Stimulated activated naive B cell treated with anti-CD40 and anti-IgM and Interleukin-4, amounts not matched to agents 10 μg/mL and 1 μg/mL and 100 μg/mL, for 72 hours (primary cell): ENCODE measurements around the gene THRA.

ENCODE experiments used
- ATAC-seq, 2 donors: fragments of 150-1000 bp; cut with Tn5 transposase; replicated peaks; 2 replicates each; pipeline ENCODE4 v1.10.0; 2021; ENCODE audit warnings: moderate library complexity in 1 of 2
- DNase-seq: peaks from one replicate; pipeline ENCODE4 v3.0.0; 2021
- H3K27ac Mint-ChIP-seq: one replicate; pipeline ENCODE4 v1.8.0; 2022; ENCODE audit warnings: mild to moderate bottlenecking, mixed read lengths
- H3K27me3 Mint-ChIP-seq, 2 donors: one replicate each; pipeline ENCODE4 v1.8.0; 2022; ENCODE audit warnings: mixed read lengths in 2 of 2
- H3K36me3 Mint-ChIP-seq, 2 donors: one replicate each; pipeline ENCODE4 v1.8.0; 2022; ENCODE audit warnings: mixed read lengths in 2 of 2, mild to moderate bottlenecking in 1 of 2
- H3K4me1 Mint-ChIP-seq, 2 donors: one replicate each; pipeline ENCODE4 v1.8.0; 2022; ENCODE audit warnings: mixed read lengths in 2 of 2, mild to moderate bottlenecking in 1 of 2
- H3K4me3 Mint-ChIP-seq, 2 donors: one replicate each; pipeline ENCODE4 v1.8.0; 2022; ENCODE audit warnings: mild to moderate bottlenecking in 2 of 2, mixed read lengths in 2 of 2, moderate library complexity in 1 of 2
- H3K9me3 Mint-ChIP-seq, 2 donors: one replicate each; pipeline ENCODE4 v1.8.0; 2022; ENCODE audit warnings: mixed read lengths in 2 of 2, mild to moderate bottlenecking in 1 of 2

The THRA gene

GRCh38 chr17:40062329-40063186 lies at the start of gene THRA:
TSS of gene THRA (plus strand) at chr17:40062965. CDS start at chr17:40074489, 11,524 bp downstream.
- Mint-ChIP-seq H3K4me3 (peak within 1 kb of the TSS; percentile 81 to 86), H3K27ac (peak within 1 kb of the TSS; percentile 59), H3K27me3 (peaks cover 1 to 14% of the 10 kb centered on the region in 2 donors), H3K36me3 (no peaks in the 10 kb centered on the region), H3K9me3 (no peaks in the 10 kb centered on the region), H3K4me1 (peaks cover 27 to 40% of the 10 kb centered on the region in 2 donors)
- ATAC-seq (peak; percentile 87 to 89), DNase-seq (no peak)

GRCh38 chr17:40014375-40014980 lies 48.3 kb upstream of the THRA start:
- ATAC-seq (no peak), DNase-seq (no peak)
- H3K27me3 Mint-ChIP-seq, result peaks cover 6 to 7% of the 10 kb centered on the region in 2 donors
- H3K27ac Mint-ChIP-seq, result no peak overlapping the region
- peaks cover 2 to 18% of the 10 kb centered on the region in 2 donors for H3K36me3 Mint-ChIP-seq
- H3K9me3 Mint-ChIP-seq, result no peaks in the 10 kb centered on the region
- H3K4me1 Mint-ChIP-seq, result peaks cover 5 to 7% of the 10 kb centered on the region in 2 donors
- H3K4me3 Mint-ChIP-seq, result no peak overlapping the region

GRCh38 chr17:40015005-40015997 lies 47.5 kb upstream of the THRA start, which contains the start of gene CSF3:
TSS of gene CSF3 (plus strand) at chr17:40015440. CDS start at chr17:40015475, 35 bp downstream.
- no peak for DNase-seq
- Mint-ChIP-seq H3K36me3 (peaks cover 9 to 26% of the 10 kb centered on the region in 2 donors), H3K4me3 (no peak within 1 kb of the TSS), H3K27me3 (peaks cover 6 to 7% of the 10 kb centered on the region in 2 donors), H3K9me3 (no peaks in the 10 kb centered on the region), H3K27ac (peak within 1 kb of the TSS; percentile 42), H3K4me1 (peaks cover 5 to 7% of the 10 kb centered on the region in 2 donors)
- ATAC-seq, result no peak

GRCh38 chr17:40015998-40016985 lies 46.5 kb upstream of the THRA start:
- DNase-seq (no peak), ATAC-seq (no peak)
- Mint-ChIP-seq H3K4me1 (peaks cover 5 to 7% of the 10 kb centered on the region in 2 donors), H3K9me3 (no peaks in the 10 kb centered on the region), H3K36me3 (peaks cover 14 to 32% of the 10 kb centered on the region in 2 donors), H3K27me3 (peaks cover 6 to 7% of the 10 kb centered on the region in 2 donors), H3K27ac (peak overlapping the region; percentile 25), H3K4me3 (no peak overlapping the region)

- H3K9me3 Mint-ChIP-seq, result no peaks in the 10 kb centered on the region
- peaks cover 21 to 41% of the 10 kb centered on the region in 2 donors for H3K36me3 Mint-ChIP-seq
- no peak overlapping the region for H3K4me3 Mint-ChIP-seq
- peak overlapping the region; percentile 14 for H3K27ac Mint-ChIP-seq
- DNase-seq (no peak), ATAC-seq (no peak)
- H3K4me1 Mint-ChIP-seq, result peaks cover 5 to 7% of the 10 kb centered on the region in 2 donors
- H3K27me3 Mint-ChIP-seq, result peaks cover 1 to 4% of the 10 kb centered on the region in 2 donors
Measured at GRCh38 chr17:40017422-40018080, 45.2 kb upstream of the THRA start.

GRCh38 chr17:40018211-40019121 lies 44.3 kb upstream of the THRA start:
- Mint-ChIP-seq H3K36me3 (peaks cover 21 to 41% of the 10 kb centered on the region in 2 donors), H3K27ac (peak overlapping the region; percentile 67), H3K9me3 (no peaks in the 10 kb centered on the region), H3K27me3 (peaks cover 0 to 4% of the 10 kb centered on the region in 2 donors), H3K4me3 (no peak overlapping the region), H3K4me1 (peaks cover 5 to 6% of the 10 kb centered on the region in 2 donors)
- no peak for ATAC-seq
- DNase-seq, result no peak

GRCh38 chr17:40019140-40019991 lies 43.4 kb upstream of the THRA start:
- Mint-ChIP-seq H3K27me3 (no peaks in the 10 kb centered on the region), H3K36me3 (peaks cover 26 to 47% of the 10 kb centered on the region in 2 donors), H3K9me3 (no peaks in the 10 kb centered on the region), H3K4me3 (no peak overlapping the region), H3K27ac (peak overlapping the region; percentile 67), H3K4me1 (no peaks in the 10 kb centered on the region)
- DNase-seq (no peak), ATAC-seq (peak in 1 of 2 donors; percentile 34)

GRCh38 chr17:40020146-40020545 lies 42.6 kb upstream of the THRA start:
- Mint-ChIP-seq H3K9me3 (no peaks in the 10 kb centered on the region), H3K4me1 (no peaks in the 10 kb centered on the region), H3K27me3 (no peaks in the 10 kb centered on the region), H3K36me3 (peaks cover 27 to 48% of the 10 kb centered on the region in 2 donors), H3K4me3 (no peak overlapping the region), H3K27ac (no peak overlapping the region)
- ATAC-seq, result no peak
- DNase-seq, result no peak

GRCh38 chr17:40021451-40021971 lies 41.3 kb upstream of the THRA start:
- no peak for ATAC-seq
- no peak for DNase-seq
- H3K4me1 Mint-ChIP-seq, result peaks cover 0 to 2% of the 10 kb centered on the region in 2 donors
- H3K27ac Mint-ChIP-seq, result no peak overlapping the region
- H3K9me3 Mint-ChIP-seq, result no peaks in the 10 kb centered on the region
- H3K27me3 Mint-ChIP-seq, result no peaks in the 10 kb centered on the region
- H3K36me3 Mint-ChIP-seq, result peaks cover 41 to 61% of the 10 kb centered on the region in 2 donors
- no peak overlapping the region for H3K4me3 Mint-ChIP-seq

- ATAC-seq (no peak), DNase-seq (no peak)
- Mint-ChIP-seq H3K27ac (peak overlapping the region; percentile 65), H3K27me3 (no peaks in the 10 kb centered on the region), H3K4me3 (no peak overlapping the region), H3K9me3 (no peaks in the 10 kb centered on the region), H3K4me1 (peaks cover 6 to 7% of the 10 kb centered on the region in 2 donors), H3K36me3 (peaks cover 47 to 67% of the 10 kb centered on the region in 2 donors)
Measured at GRCh38 chr17:40022497-40022896, 40.3 kb upstream of the THRA start.
